Fibroblast of lung (primary cell): ENCODE measurements around the gene CSNK2A1.

Experiments used
- CTCF ChIP-seq, 2 donors: IDR thresholded peaks in 1 of 2; conservative IDR thresholded peaks in 1 of 2; 1 replicate in 1 of 2; 2 replicates in 1 of 2; pipeline ENCODE4 v1.5.1; 2011 to 2012; ENCODE audit warnings: low read length in 2 of 2, control low read depth in 1 of 2, inconsistent platforms in 1 of 2, low read depth in 1 of 2, mild to moderate bottlenecking in 1 of 2
- EZH2 ChIP-seq: IDR thresholded peaks from 2 replicates; pipeline ENCODE4 v1.5.1; 2012; ENCODE audit warnings: low read length, control low read depth, mild to moderate bottlenecking; ENCODE audit errors: missing control alignments

DNA sequence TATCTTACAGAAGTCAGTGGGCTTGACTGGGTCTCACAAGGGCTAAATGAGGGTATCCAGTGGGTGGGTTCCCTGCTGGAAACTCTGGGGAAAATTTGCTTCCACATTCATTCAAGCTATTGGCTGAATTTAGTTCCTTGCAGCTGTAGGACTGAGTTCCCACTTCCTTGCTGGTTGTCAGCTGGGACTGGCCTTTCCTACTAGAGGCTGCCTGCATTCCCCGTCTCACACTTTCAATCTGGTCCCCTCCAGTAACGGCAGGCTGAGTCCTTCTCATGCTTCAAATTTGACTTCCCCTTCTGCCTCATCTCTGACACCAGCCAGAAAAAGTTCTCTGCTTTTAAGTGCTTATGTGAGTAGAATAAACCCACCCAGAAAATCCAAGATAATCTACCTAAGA is 4.4 kb downstream of the CSNK2A1 start:
- TF ChIP-seq CTCF (conservative IDR thresholded peaks at IDR 0.05 in 1 of 2, IDR thresholded peaks at IDR 0.05 in 1 of 2; ENCODE audit: low read depth in 1 of 2, low read length in 2 of 2) = no peak
- no peak for TF ChIP-seq EZH2
